Metanephros (tissue), 2 donors: ENCODE measurements around the gene G6PC3. TPM values are rescaled to one million over a fixed set of nuclear protein-coding genes. Genes with fewer than 3 reads are reported as not detected.

ENCODE experiments used
- small RNA-seq: library from RNA; depleted of rRNA; stranded (forward); fragments of <200 nt; gene quantifications from one replicate; pipeline ENCODE3, GENCODE V24; 2014; ENCODE audit warnings: low replicate concordance
- total RNA-seq: library from RNA; depleted of rRNA; stranded (reverse); fragments of >200 nt; gene quantifications from one replicate; pipeline ENCODE4 v1.2.3, GENCODE V29; 2014

The G6PC3 gene, protein sequence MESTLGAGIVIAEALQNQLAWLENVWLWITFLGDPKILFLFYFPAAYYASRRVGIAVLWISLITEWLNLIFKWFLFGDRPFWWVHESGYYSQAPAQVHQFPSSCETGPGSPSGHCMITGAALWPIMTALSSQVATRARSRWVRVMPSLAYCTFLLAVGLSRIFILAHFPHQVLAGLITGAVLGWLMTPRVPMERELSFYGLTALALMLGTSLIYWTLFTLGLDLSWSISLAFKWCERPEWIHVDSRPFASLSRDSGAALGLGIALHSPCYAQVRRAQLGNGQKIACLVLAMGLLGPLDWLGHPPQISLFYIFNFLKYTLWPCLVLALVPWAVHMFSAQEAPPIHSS
- 47.4 TPM for total RNA-seq

DNA sequence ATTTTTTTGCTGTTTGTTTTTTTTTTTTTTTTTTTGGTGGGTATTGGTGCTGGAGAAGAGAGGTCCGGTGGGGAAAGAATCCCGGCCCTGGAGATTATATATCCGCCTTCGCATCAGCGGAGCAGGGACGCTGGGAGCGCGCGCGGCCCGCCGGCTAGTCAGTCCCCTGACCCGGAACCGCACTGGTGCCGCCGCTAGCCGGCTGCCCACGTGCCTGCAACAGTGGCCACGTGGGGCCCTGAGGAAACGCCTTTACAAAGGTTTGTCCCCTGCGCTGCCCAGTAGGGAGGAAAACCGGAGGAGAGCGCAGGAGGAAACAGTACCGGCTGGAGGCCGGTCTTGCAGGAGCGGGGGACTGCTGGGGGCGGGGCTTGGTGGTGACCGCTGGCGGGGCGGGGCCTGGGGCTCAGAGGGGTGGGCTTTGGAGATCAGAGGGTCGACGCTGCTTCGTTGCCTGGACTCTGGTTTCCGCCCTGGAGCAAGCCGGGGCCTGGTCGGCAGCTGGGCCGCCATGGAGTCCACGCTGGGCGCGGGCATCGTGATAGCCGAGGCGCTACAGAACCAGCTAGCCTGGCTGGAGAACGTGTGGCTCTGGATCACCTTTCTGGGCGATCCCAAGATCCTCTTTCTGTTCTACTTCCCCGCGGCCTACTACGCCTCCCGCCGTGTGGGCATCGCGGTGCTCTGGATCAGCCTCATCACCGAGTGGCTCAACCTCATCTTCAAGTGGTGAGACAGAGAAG, at the start of gene G6PC3:
TSS of gene G6PC3 (plus strand) at position 281 of the 743 bp plus-strand sequence. CDS start at position 512, 231 bp downstream.

DNA sequence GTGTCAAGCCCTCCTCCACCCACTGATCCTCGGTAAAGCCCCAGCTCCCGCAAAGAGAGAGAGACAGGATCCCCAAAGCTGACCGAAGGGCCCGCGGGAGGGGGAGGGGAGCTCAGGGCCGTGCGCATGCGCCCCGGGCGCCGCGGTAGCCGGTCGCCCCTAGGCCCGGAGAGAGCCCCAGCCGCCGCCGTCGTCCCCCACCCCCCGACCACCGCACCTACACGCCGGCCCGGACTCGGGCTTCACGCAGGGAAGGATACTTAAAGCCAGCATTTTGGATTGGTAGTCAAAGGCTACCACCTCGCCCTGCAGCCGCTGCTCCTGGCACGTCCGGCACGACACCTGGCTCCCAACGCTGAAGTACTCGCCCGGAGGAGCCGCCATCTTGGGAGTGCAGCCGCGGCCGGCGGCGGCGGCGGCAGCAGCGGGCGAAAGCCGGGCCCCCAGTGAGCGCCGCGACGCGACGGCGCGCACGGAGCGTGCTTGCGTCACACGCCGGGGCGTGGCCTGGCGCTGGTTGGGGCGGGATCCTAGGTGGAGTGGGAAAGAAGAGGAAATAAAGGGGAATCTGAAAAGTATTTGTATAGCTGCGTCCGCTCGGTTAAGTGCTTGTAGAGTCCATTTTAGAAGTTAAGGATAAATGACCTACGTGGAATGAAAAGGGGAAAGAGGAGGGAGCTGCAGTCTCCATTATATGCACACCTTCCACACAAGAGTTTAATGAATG, 4.2 kb upstream of the G6PC3 start, which contains the start of gene LSM12:
TSS of gene LSM12 (minus strand) at position 468 of the 727 bp plus-strand sequence. CDS start at position 384, 84 bp downstream.

DNA sequence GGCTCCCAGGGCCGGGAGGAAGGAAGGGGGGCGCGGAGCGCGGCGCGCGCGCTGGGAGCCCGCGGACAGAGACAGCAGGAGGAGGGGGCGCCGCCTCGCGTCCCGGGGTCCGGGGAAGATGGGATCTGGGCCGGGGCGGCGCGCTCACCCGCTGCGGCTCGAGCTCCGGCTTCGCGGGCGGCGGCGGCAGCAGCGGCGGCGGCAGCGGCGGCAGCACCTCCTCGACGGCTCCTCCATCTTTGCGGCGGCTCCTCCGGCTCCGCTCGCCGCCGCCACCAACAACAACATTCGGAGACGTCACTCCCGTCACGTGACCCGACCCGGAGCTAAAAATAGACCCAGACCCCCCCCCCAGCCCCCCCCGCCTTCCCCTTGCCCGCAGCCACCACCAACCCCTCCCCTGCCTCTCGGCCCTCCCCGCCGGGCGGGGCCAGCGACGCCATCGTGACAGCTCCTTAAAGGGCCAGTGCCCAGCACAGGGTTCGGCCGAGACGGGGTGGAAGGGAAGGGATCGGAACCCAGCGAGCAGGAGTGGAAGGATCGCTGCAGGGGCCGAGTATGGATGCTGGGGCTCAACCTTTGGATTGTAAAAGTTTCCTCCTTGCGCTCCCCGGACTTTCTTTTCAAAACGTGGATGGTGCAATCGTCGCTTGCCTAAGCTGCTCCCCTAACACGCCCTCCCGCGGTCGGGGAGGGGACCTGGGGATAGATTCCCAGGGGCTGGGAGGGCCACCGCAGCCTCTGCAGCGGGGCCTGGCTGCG, 53.0 kb downstream of the G6PC3 start, which contains the start of gene HDAC5:
TSS of gene HDAC5 (minus strand) at position 286 of the 762 bp plus-strand sequence. CDS start 6,126 bp downstream, outside the sequence.

Small RNAs within 50 kb of the gene (small RNA-seq; reads per million reads assigned to genes)
- gene RF00012, result not detected

Other genes with a start within 250 kb of the G6PC3 start
- gene MPP3, start 237.6 kb upstream of the G6PC3 start, total RNA-seq, result 10.0 TPM
- 1.2 TPM for gene CD300LG, start 223.6 kb upstream of the G6PC3 start, total RNA-seq
- 4.6 TPM for gene MPP2, start 163.2 kb upstream of the G6PC3 start, total RNA-seq
- gene PPY, start 128.3 kb upstream of the G6PC3 start, total RNA-seq, result not detected
- not detected for gene PYY, start 116.8 kb upstream of the G6PC3 start, total RNA-seq
- gene NAGS, start 66.1 kb upstream of the G6PC3 start, total RNA-seq, result 8.9 TPM
- gene TMEM101, start 55.8 kb upstream of the G6PC3 start, total RNA-seq, result 46.5 TPM
- gene LSM12, start 4.1 kb upstream of the G6PC3 start, total RNA-seq, result 24.0 TPM
- 74.9 TPM for gene HDAC5, start 52.9 kb downstream of the G6PC3 start, total RNA-seq
- gene HROB, start 71.2 kb downstream of the G6PC3 start, total RNA-seq, result 2.5 TPM
- gene ASB16, start 100.0 kb downstream of the G6PC3 start, total RNA-seq, result 5.7 TPM
- 36.3 TPM for gene TMUB2, start 116.2 kb downstream of the G6PC3 start, total RNA-seq
- gene ATXN7L3, start 129.1 kb downstream of the G6PC3 start, total RNA-seq, result 34.6 TPM
- gene UBTF, start 148.9 kb downstream of the G6PC3 start, total RNA-seq, result 75.9 TPM
- 72.8 TPM for gene SLC4A1, start 197.4 kb downstream of the G6PC3 start, total RNA-seq
- 6.0 TPM for gene RUNDC3A, start 237.9 kb downstream of the G6PC3 start, total RNA-seq